GF-D8 (cell line): ENCODE measurements around the gene HIGD2B.
"Not testable (repeated sequence)": the region's sequence is repeated elsewhere in the genome, so short reads cannot be mapped to it uniquely, and the experiment has no call there.

Source experiments
- DNase-seq: peaks from one replicate; lab custom pipeline; 2025; lab: John Stamatoyannopoulos, UW

The HIGD2B gene

GRCh38 chr15:72676838-72677237 is 9.1 kb downstream of the HIGD2B start:
- DNase-seq = no peak

DNA sequence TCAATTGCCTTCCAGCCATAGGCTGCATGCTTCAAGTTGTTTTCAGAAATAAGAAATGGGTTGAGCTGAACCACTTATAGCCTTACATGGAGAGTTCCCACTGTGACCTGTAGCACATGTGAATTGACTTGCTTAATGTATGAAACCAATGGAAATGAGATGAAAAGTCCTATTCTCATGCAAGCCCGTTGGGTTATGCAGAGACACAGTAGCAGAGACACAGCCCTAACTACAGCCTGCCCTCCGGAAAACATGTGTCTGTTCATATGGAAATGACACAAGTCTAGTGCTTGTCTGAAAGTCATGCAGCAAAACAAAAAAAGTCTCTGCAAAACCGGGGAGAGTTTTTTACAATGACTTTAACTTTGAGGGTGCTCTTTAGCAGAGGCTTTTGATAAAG is 14.5 kb downstream of the HIGD2B start:
- no peak for DNase-seq

DNA sequence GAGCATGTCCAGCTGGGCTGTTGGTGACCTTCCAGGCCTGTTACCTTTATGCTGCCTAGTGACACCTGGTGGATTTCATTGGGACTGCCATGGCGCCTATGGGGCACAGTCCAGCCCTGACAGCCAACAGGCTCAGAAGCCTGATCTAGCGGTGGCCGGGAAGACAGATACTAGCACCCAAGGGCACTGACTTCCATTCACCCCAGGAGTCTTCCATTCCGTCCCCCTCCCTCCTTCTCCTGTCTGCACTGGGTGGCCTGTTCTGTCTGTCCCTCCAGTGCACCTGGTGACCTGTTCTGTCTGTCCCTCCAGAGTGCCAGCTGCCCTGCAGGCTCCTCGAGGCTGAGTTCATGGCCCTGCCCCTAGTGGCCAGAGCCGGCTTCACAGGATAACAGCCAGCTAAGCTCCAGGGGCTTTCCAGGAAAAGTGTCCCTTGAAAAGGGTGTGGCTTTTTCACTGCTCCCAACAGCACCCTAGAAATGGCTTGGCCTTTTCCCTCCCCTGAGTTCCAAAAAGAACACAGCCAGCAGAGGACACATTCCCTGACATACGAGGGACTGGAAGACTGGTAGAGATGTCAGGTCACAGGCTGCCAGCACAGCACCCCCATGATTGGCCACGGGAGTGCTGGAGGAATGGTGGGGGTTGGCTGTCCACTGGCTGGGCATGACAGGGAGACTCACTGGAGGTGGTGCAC is 15.2 kb downstream of the HIGD2B start:
- DNase-seq = not testable (repeated sequence)

GRCh38 chr15:72669803-72670202 is 16.2 kb downstream of the HIGD2B start:
- not testable (repeated sequence) for DNase-seq

DNA sequence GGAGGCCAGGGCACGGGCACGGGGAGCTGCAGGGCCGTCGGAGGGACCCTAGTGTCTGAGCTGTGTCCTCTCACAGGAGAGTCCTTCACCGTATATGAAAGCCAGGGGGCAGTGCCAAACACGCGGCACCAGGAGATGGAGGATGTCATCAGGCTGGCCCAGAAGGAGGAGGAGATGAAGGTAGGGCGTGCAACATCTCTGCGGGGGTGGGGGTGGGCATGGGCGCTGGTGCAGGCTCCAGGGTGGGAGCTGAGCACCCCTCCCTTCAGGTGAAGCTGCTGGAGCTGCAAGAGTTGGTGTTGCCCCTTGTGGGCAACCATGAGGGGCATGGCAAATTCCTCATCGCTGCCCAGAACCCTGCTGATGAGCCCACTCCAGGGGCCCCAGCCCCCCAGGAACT is 20.3 kb downstream of the HIGD2B start:
- not testable (repeated sequence) for DNase-seq

DNA sequence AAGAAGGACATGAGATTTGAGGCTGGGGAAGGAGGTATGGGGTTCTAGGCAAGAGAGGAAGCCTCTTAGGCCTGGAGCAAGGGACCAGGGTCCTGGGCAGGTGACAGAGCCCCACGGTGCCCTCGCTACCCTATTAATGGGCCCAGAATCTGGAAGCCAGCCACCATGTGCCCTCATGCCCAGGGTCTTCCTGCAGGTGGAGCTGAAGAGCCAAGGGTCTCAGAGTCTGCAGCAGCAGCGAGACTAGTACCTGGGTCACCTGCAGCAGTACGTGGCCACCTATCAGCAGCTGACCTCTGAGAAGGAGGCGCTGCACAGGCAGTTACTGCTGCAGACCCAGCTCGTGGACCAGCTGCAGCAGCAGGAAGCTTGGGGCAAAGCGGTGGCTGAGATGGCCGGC is 22.1 kb downstream of the HIGD2B start:
- not testable (repeated sequence) for DNase-seq

DNA sequence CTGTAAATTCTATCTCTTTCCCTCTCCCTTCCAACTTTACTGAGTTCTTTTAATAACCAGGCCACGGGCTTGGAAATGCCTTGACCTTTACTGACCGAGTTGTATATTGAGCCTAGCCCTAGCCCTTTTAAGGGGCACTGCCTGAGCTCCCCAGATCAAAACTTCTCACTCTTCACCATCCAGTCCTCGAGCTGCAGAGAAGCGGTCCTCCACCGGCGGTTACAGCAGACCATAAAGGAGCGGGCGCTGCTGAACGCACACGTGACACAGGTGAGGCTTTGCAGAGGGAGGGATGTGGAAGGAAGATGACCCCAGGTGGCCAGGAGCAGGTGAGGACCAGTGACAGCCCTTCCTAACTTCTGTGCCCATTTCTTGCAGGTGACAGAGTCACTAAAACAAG is 24.9 kb downstream of the HIGD2B start:
- DNase-seq = not testable (repeated sequence)

DNA sequence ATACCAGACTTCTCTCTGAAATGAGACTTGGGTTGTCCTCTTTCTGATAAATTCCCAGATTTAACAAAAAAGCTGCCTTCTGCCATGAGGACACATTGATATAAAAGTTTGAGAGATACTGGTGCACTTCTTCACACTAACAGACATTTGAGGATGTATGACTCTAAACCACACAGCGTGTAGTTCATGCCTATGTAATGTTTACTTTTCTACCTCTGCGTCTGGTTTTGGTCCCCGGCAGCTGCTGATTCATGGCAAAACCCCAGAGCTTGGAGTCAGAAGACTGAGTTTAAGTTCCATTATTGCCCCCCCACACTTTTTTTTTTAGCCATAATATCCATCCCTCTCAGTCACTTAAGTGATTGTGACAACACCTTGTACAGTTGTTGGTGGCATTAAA is 30.0 kb downstream of the HIGD2B start:
- DNase-seq = not testable (repeated sequence)

GRCh38 chr15:72654397-72654796 is 31.6 kb downstream of the HIGD2B start, which contains the start of gene GOLGA6B:
Gene GOLGA6B, plus strand, starts transcription at chr15:72654697. Its CDS starts 41 bp downstream, at chr15:72654738.
- not testable (repeated sequence) for DNase-seq

GRCh38 chr15:72648631-72649253 is 37.2 kb downstream of the HIGD2B start:
- DNase-seq = not testable (repeated sequence)

- not testable (repeated sequence) for DNase-seq
These were observed 43.7 kb downstream of the HIGD2B start for GRCh38 chr15:72642271-72642670.

DNA sequence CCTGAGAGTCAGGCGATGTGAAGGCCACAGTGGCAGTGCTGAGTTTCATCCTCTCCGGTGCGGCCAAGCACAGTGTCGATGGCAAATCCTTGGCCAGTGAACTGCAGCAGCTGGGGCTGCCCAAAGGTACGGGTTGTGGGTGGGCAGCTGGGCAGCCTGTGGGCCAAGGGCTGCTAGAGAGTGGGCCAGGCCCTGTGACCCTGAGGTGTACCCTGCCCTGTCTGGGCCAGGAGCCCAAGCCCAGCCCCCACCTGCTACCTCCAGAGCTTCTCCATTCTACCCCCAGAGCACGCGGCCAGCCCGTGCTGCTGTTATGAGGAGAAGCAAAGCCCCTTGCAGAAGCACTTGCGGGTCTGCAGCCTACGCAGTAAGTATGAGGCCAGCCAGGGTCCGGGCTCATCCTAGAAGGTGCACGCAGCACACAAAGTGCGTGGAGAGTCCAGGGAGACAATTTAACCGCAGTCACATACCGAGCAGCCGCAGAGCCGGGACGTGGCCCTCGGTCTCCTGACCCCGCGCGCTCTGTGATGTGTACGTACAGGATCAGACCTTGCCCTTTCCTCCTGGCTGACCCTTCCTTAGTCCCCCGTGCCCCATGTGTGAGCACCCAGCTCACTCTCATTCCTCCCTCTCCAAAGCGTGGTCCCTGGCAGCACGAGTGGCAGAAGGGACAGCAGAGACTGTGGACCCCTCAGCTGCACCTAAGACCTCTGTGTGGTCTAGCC is 46.1 kb downstream of the HIGD2B start:
- not testable (repeated sequence) for DNase-seq

DNA sequence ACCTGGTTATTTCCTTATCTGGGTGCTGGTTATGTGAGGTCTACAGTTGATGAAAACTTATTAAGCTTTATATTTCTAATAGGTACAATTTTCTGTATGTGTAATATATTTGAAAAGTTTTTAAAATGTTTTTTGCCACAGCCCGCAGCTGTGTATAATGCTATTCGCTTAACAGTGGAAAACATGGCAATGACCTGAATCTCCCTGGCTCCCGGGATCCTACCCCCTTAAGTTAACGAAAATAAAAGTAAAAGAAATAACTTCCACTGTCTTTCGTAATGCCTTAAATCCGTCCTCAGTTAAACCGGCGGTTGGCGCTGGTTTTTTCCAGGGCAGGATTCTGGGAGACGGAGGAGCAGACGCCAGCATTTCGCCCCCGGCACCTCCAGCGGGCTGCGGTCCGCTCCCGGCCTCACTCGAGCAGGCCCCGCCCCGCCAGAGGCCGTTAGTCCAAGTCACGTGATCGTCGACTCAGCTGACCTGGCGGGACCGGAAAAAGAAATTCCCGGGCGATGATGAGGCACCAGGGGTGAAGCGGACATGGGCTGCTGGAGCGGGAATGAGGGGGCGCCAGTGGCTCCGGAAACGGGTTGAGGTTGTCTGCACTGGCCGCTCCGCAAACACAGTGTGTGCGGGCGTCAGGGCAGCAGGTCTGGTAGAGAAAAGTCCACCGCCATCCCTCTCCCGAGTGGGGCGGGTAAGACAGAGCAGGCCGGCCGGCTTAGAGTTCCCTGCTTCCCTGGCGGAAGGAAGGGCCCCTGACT is 49.3 kb downstream of the HIGD2B start:
- not testable (repeated sequence) for DNase-seq

GRCh38 chr15:72629068-72629570 is 56.9 kb downstream of the HIGD2B start:
- not testable (repeated sequence) for DNase-seq

- DNase-seq = not testable (repeated sequence)
These were observed 57.5 kb downstream of the HIGD2B start for GRCh38 chr15:72628249-72629067.

- DNase-seq = not testable (repeated sequence)
These were observed 59.8 kb downstream of the HIGD2B start for GRCh38 chr15:72626153-72626552.
